Keratinocyte (primary cell): Measurements from ENCODE around the gene CDH13. TPM values are rescaled to one million over a fixed set of nuclear protein-coding genes. Genes with fewer than 3 reads are reported as not detected.

Experiments
- DNase-seq: peaks from one replicate; pipeline ENCODE4 v3.0.0-alpha.2; 2011; ENCODE audit warnings: low read depth, missing footprints, low spot score
- FAIRE-seq: peaks from 2 replicates; lab custom pipeline; 2011; peaks lifted over from hg19 to GRCh38; lab: Jason Lieb, UNC
- H2AFZ ChIP-seq: 2 replicates; pipeline ENCODE4 v1.6.0; 2012; ENCODE audit warnings: low read length, control low read depth, inconsistent platforms; ENCODE audit not compliant: control insufficient read depth
- H3K27ac ChIP-seq: 2 replicates; pipeline ENCODE4 v1.5.1; 2011; ENCODE audit warnings: low read length; ENCODE audit not compliant: control insufficient read depth, insufficient read depth
- H3K27me3 ChIP-seq: 3 replicates; pipeline ENCODE4 v1.6.0; 2011; ENCODE audit warnings: low read length; ENCODE audit not compliant: control insufficient read depth, insufficient read depth; ENCODE audit errors: extremely low read depth
- H3K36me3 ChIP-seq, 2 experiments: 2 replicates in 1 of 2; 3 replicates in 1 of 2; pipeline ENCODE4 v1.5.1; 2011; ENCODE audit warnings: low read length in 2 of 2, mild to moderate bottlenecking in 1 of 2; ENCODE audit not compliant: control insufficient read depth in 2 of 2, insufficient read depth in 2 of 2; ENCODE audit errors: extremely low read depth in 1 of 2
- H3K4me1 ChIP-seq: 3 replicates; pipeline ENCODE4 v1.5.1; 2011; ENCODE audit warnings: low read length; ENCODE audit not compliant: control insufficient read depth, insufficient read depth; ENCODE audit errors: extremely low read depth
- H3K4me2 ChIP-seq: 3 replicates; pipeline ENCODE4 v1.6.0; 2011; ENCODE audit warnings: low read depth, low read length; ENCODE audit not compliant: control insufficient read depth, insufficient read depth; ENCODE audit errors: extremely low read depth
- H3K4me3 ChIP-seq, 3 experiments: fragments of 200-600 bp in 1 of 3; sonication (generic) in 1 of 3; 2 replicates in 2 of 3; 3 replicates in 1 of 3; pipeline ENCODE4 v1.5.1; 2011 to 2016; ENCODE audit warnings: low read length in 3 of 3, mild to moderate bottlenecking in 3 of 3, control low read depth in 2 of 3, inconsistent platforms in 1 of 3, low read depth in 1 of 3, mixed read lengths in 1 of 3, mixed run types in 1 of 3, moderate library complexity in 1 of 3; ENCODE audit not compliant: control insufficient read depth in 2 of 3, insufficient read depth in 2 of 3; ENCODE audit errors: extremely low read depth in 1 of 3
- H3K79me2 ChIP-seq: 2 replicates; pipeline ENCODE4 v1.6.0; 2012; ENCODE audit warnings: low read length; ENCODE audit not compliant: control insufficient read depth, insufficient read depth
- H3K9ac ChIP-seq: 3 replicates; pipeline ENCODE4 v1.6.0; 2011; ENCODE audit warnings: low read length; ENCODE audit not compliant: control insufficient read depth, insufficient read depth; ENCODE audit errors: extremely low read depth
- H3K9me1 ChIP-seq: 3 replicates; pipeline ENCODE4 v1.6.0; 2011; ENCODE audit warnings: low read length; ENCODE audit not compliant: control insufficient read depth, insufficient read depth; ENCODE audit errors: extremely low read depth
- H3K9me3 ChIP-seq: 2 replicates; pipeline ENCODE4 v1.5.1; 2012; ENCODE audit warnings: low read depth, low read length; ENCODE audit not compliant: control insufficient read depth
- H4K20me1 ChIP-seq: 3 replicates; pipeline ENCODE4 v1.6.0; 2011; ENCODE audit warnings: low read length; ENCODE audit not compliant: control insufficient read depth, insufficient read depth; ENCODE audit errors: extremely low read depth
- EZH2 ChIP-seq: IDR thresholded peaks from one replicate; pipeline ENCODE4 v1.6.1; 2012; ENCODE audit warnings: inconsistent platforms, mild to moderate bottlenecking, low read length, moderate library complexity
- dilution Hi-C: fragments of 300-500 bp; cut with MboI; formaldehyde crosslinking; loops from one replicate; pipeline ENCODE4 v1.7.0; 2020; ENCODE audit warnings: low sequenced_read_pairs; ENCODE audit not compliant: extremely low pct_ligation_motif_present
- polyA plus RNA-seq, 5 experiments: library from polyadenylated mRNA; depleted of rRNA in 3 of 5; stranded (reverse) in 3 of 5; stranded (forward) in 1 of 5; unstranded in 1 of 5; fragments of >200 nt; gene quantifications; 1 replicate in 1 of 5; 2 replicates in 3 of 5; 3 replicates in 1 of 5; pipeline versions ENCODE4 v1.2.1 to v1.2.3, GENCODE V29; 2011 to 2012; ENCODE audit warnings: missing spikeins in 2 of 5, low read depth in 1 of 5, low replicate concordance in 1 of 5
- TF ChIP-seq, protein P1 (sequence below), 3 experiments: IDR thresholded peaks in 1 of 3; conservative IDR thresholded peaks in 1 of 3; optimal IDR thresholded peaks in 1 of 3; 2 replicates in 2 of 3; 3 replicates in 1 of 3; pipeline versions ENCODE3 to v1.5.1; 2011; ENCODE audit warnings: low read length in 3 of 3, mild to moderate bottlenecking in 3 of 3, moderate library complexity in 2 of 3, control low read depth in 1 of 3, inconsistent platforms in 1 of 3; ENCODE audit not compliant: insufficient read depth in 2 of 3; ENCODE audit errors: extremely low read depth in 1 of 3

CDH13 gene
- polyA plus RNA-seq, 1 donor (not counting 4 experiments of a cell fraction or from before 2014, with no cell fraction given) = 111 TPM

GRCh38 chr16:83318390-83318789 lies 691.6 kb downstream of the CDH13 start:
- Histone ChIP-seq H3K36me3 (no peaks in the 10 kb centered on the region), H3K9me3 (no peaks in the 10 kb centered on the region), H3K4me2 (no peak overlapping the region), H2AFZ (no peak overlapping the region), H3K9ac (no peak overlapping the region), H3K27ac (no peak overlapping the region), H3K27me3 (no peaks in the 10 kb centered on the region), H3K4me1 (no peaks in the 10 kb centered on the region), H3K79me2 (no peaks in the 10 kb centered on the region), H3K9me1 (no peaks in the 10 kb centered on the region), H4K20me1 (no peaks in the 10 kb centered on the region), H3K4me3 (no peak overlapping the region)
- no peak for DNase-seq
- dilution Hi-C loops = no loop called here
- no peak for FAIRE-seq
- no peak for TF ChIP-seq EZH2
- TF ChIP-seq, protein P1, sequence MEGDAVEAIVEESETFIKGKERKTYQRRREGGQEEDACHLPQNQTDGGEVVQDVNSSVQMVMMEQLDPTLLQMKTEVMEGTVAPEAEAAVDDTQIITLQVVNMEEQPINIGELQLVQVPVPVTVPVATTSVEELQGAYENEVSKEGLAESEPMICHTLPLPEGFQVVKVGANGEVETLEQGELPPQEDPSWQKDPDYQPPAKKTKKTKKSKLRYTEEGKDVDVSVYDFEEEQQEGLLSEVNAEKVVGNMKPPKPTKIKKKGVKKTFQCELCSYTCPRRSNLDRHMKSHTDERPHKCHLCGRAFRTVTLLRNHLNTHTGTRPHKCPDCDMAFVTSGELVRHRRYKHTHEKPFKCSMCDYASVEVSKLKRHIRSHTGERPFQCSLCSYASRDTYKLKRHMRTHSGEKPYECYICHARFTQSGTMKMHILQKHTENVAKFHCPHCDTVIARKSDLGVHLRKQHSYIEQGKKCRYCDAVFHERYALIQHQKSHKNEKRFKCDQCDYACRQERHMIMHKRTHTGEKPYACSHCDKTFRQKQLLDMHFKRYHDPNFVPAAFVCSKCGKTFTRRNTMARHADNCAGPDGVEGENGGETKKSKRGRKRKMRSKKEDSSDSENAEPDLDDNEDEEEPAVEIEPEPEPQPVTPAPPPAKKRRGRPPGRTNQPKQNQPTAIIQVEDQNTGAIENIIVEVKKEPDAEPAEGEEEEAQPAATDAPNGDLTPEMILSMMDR (optimal IDR thresholded peaks at IDR 0.05 in 1 of 3, IDR thresholded peaks at IDR 0.05 in 1 of 3, conservative IDR thresholded peaks at IDR 0.05 in 1 of 3; ENCODE audit: extremely low read depth in 1 of 3, insufficient read depth in 2 of 3, low read length in 3 of 3) = no peak

DNA sequence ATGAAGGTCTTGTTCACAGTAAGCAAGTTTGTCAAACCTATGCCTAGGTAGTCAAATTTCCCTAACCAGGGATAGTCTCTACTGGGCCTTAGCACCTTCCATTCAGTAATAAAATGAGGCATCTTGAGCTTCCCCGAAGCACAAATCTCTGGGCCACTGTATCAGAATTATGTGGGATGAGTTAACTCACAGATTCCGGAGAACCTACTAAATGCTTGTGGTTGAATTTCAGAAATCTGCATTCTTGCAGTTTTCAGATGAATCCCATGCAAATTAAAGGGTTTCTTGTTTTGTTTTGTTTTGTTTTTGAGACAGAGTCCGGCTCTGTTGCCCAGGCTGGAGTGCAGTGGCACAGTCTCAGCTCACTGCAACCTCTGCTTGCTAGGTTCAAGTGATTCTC lies 702.2 kb downstream of the CDH13 start:
- FAIRE-seq (no peak), DNase-seq (no peak)
- no peaks in the 10 kb centered on the region for H3K9me1 ChIP-seq
- H3K36me3 ChIP-seq = no peaks in the 10 kb centered on the region
- no peaks in the 10 kb centered on the region for H3K79me2 ChIP-seq
- H3K27me3 ChIP-seq = no peaks in the 10 kb centered on the region
- H2AFZ ChIP-seq = no peak overlapping the region
- H3K27ac ChIP-seq = no peak overlapping the region
- H3K9me3 ChIP-seq = no peaks in the 10 kb centered on the region
- no peaks in the 10 kb centered on the region for H3K4me1 ChIP-seq
- H3K4me2 ChIP-seq = no peak overlapping the region
- dilution Hi-C loops = no loop called here
- no peak for TF ChIP-seq EZH2
- TF ChIP-seq, protein P1 (optimal IDR thresholded peaks at IDR 0.05 in 1 of 3, IDR thresholded peaks at IDR 0.05 in 1 of 3, conservative IDR thresholded peaks at IDR 0.05 in 1 of 3; ENCODE audit: extremely low read depth in 1 of 3, insufficient read depth in 2 of 3, low read length in 3 of 3) = no peak
- H3K4me3 ChIP-seq = no peak overlapping the region
- no peaks in the 10 kb centered on the region for H4K20me1 ChIP-seq
- H3K9ac ChIP-seq = no peak overlapping the region
